ENCODE results near the gene ADNP.

- TF ChIP-seq EZH2 (IDR thresholded peaks at IDR 0.05) (no peak), POLR2AphosphoS5 (IDR thresholded peaks at IDR 0.05; ENCODE audit: borderline replicate concordance, low read depth, low read length) (no peak)
Observed at GRCh38 chr20:50844430-50845100, 86.7 kb downstream of the ADNP start.
